DOHH2 (cell line): ENCODE results near the gene NHLRC2.
A peak's percentile ranks its signal among the peaks of the same experiment; 100 is the strongest.

Source experiments
- CTCF ChIP-seq: fragments of 200-600 bp; sonication (generic); IDR thresholded peaks from one replicate; pipeline ENCODE4 v1.5.1; 2014; ENCODE audit warnings: antibody characterized with exemption, mild to moderate bottlenecking, low read depth, low read length; ENCODE audit not compliant: poor library complexity, severe bottlenecking
- EZH2phosphoT487 ChIP-seq: fragments of 200-600 bp; sonication (generic); IDR thresholded peaks from 2 replicates; pipeline ENCODE4 v1.6.1; 2017; ENCODE audit warnings: borderline replicate concordance, mild to moderate bottlenecking, antibody characterized with exemption, low read length, moderate library complexity, mixed read lengths

- TF ChIP-seq CTCF (peak; percentile 32), EZH2phosphoT487 (no peak)
Observed at GRCh38 chr10:113820507-113820906, 34.0 kb upstream of the NHLRC2 start.
